Common myeloid progenitor, CD34-positive (primary cell): ENCODE results near the gene NUDC. TPM values are rescaled to one million over a fixed set of nuclear protein-coding genes. Genes with fewer than 3 reads are reported as not detected.
A peak's percentile ranks its signal among the peaks of the same experiment; 100 is the strongest.
"Not testable (repeated sequence)": the region's sequence is repeated elsewhere in the genome, so short reads cannot be mapped to it uniquely, and the experiment has no call there.

Experiments
- CTCF ChIA-PET: fragments of 350-600 bp; sonication (Branson Sonifier 250); formaldehyde crosslinking; loops from one replicate; lab custom pipeline; 2021; ENCODE audit warnings: antibody characterized with exemption; lab: Charles Lee
- POLR2A ChIA-PET: fragments of 350-600 bp; sonication (Branson Sonifier 250); formaldehyde crosslinking; loops from one replicate; lab custom pipeline; 2021; ENCODE audit warnings: antibody characterized with exemption; lab: Charles Lee
- DNase-seq, 3 donors: peaks; one replicate each; pipeline versions ENCODE4 v3.0.0 to v3.0.0-alpha.2; 2013
- H3K27ac ChIP-seq, 2 experiments: 1 replicate in 1 of 2; 2 replicates in 1 of 2; pipeline ENCODE4 v1.7.0; 2013; ENCODE audit warnings: inconsistent platforms in 2 of 2, low read length in 2 of 2, mild to moderate bottlenecking in 2 of 2, low read depth in 1 of 2, moderate library complexity in 1 of 2; ENCODE audit not compliant: severe bottlenecking in 2 of 2, insufficient read depth in 1 of 2, poor library complexity in 1 of 2
- H3K27me3 ChIP-seq, 5 experiments: replicated peaks in 2 of 5; 1 replicate in 3 of 5; 2 replicates in 2 of 5; pipeline versions ENCODE4 v1.6.1 to v1.7.0; 2013; ENCODE audit warnings: low read length in 4 of 5, mild to moderate bottlenecking in 2 of 5, moderate library complexity in 2 of 5, inconsistent platforms in 1 of 5; ENCODE audit not compliant: insufficient read depth in 5 of 5, control insufficient read depth in 4 of 5
- H3K36me3 ChIP-seq, 4 experiments: 1 replicate in 2 of 4; 2 replicates in 2 of 4; pipeline versions ENCODE4 v1.6.1 to v1.7.0; 2013; ENCODE audit warnings: low read length in 3 of 4, control low read depth in 1 of 4, mild to moderate bottlenecking in 1 of 4; ENCODE audit not compliant: control insufficient read depth in 4 of 4, insufficient read depth in 4 of 4
- H3K4me1 ChIP-seq, 4 experiments: 1 replicate in 3 of 4; 2 replicates in 1 of 4; pipeline versions ENCODE4 v1.6.1 to v1.7.1; 2013; ENCODE audit warnings: low read length in 3 of 4, mild to moderate bottlenecking in 3 of 4, control low read depth in 1 of 4, inconsistent platforms in 1 of 4, moderate library complexity in 1 of 4; ENCODE audit not compliant: control insufficient read depth in 4 of 4, insufficient read depth in 4 of 4; ENCODE audit errors: control extremely low read depth in 1 of 4
- H3K4me3 ChIP-seq, 7 experiments: 1 replicate in 4 of 7; 2 replicates in 3 of 7; pipeline versions ENCODE4 v1.5.1 to v1.7.0; 2013; ENCODE audit warnings: mild to moderate bottlenecking in 7 of 7, low read length in 6 of 7, moderate library complexity in 6 of 7, inconsistent platforms in 2 of 7, low read depth in 2 of 7, control low read depth in 1 of 7; ENCODE audit not compliant: insufficient read depth in 4 of 7, control insufficient read depth in 1 of 7; ENCODE audit errors: extremely low read depth in 1 of 7
- H3K9me3 ChIP-seq, 5 experiments: 1 replicate in 4 of 5; 2 replicates in 1 of 5; pipeline versions ENCODE4 v1.6.1 to v1.7.1; 2013; ENCODE audit warnings: low read length in 4 of 5, mild to moderate bottlenecking in 2 of 5, inconsistent platforms in 1 of 5, low read depth in 1 of 5, moderate library complexity in 1 of 5; ENCODE audit not compliant: control insufficient read depth in 4 of 5, insufficient read depth in 2 of 5; ENCODE audit errors: control extremely low read depth in 1 of 5
- WGBS: methylation state at CpG from one replicate; pipeline ENCODE4 v1.1.5; 2013; ENCODE audit not compliant: insufficient coverage; 5-methylcytosine and 5-hydroxymethylcytosine counted together
- polyA plus RNA-seq: library from polyadenylated mRNA; unstranded; fragments of 120-200 nt; gene quantifications from one replicate; pipeline ENCODE4 v1.2.1, GENCODE V29; 2013

The NUDC gene
- polyA plus RNA-seq: 58.2 TPM

GRCh38 chr1:26921540-26922430 lies at the start of gene NUDC:
TSS of gene NUDC (plus strand) at chr1:26921743. CDS start at chr1:26921849, 106 bp downstream.
- Histone ChIP-seq H3K27ac (peak within 1 kb of the TSS; percentile 80 to 90), H3K27me3 (no peaks in the 10 kb centered on the region), H3K4me3 (peak within 1 kb of the TSS; percentile 58 to 87 (median 75)), H3K36me3 (peaks cover 8 to 21% (median 17%) of the 10 kb centered on the region in 4 experiments), H3K4me1 (peaks cover 5 to 21% (median 16%) of the 10 kb centered on the region in 4 experiments), H3K9me3 (no peaks in the 10 kb centered on the region)
- WGBS: 0% methylated on average over 77 of the region's 83 CpGs
- CTCF ChIA-PET: interaction anchor here (1.2 kb wide), 1 partner anchor 13 kb away, joined by 4 read pairs; no protein-coding TSS in a partner anchor
- POLR2A ChIA-PET: interaction anchor here (0.8 kb wide), 1 partner anchor 22 kb away, joined by 3 read pairs; no protein-coding TSS in a partner anchor
- peak; percentile 96 to 98 (median 98) for DNase-seq

- H3K9me3 ChIP-seq, DNase-seq, H3K4me3 ChIP-seq, H3K27ac ChIP-seq, POLR2A ChIA-PET, H3K4me1 ChIP-seq, H3K27me3 ChIP-seq: not testable (repeated sequence)
- CTCF ChIA-PET: interaction anchor here (1.2 to 5.3 kb wide), 4 partner anchors 13 to 83 kb away, joined by 3 to 27 read pairs (median 8); no protein-coding TSS in a partner anchor
- WGBS: no CpG with 5 or more reads among the region's 2 CpGs
- H3K36me3 ChIP-seq: peaks cover 0 to 19% (median 11%) of the 10 kb centered on the region in 4 experiments
Measured at GRCh38 chr1:26873097-26873496, 48.4 kb upstream of the NUDC start.

- H3K27ac ChIP-seq: no peak overlapping the region
- H3K9me3 ChIP-seq: no peaks in the 10 kb centered on the region
- H3K4me1 ChIP-seq: no peaks in the 10 kb centered on the region
- 95% methylated on average over 4 of the region's 4 CpGs for WGBS
- CTCF ChIA-PET: interaction anchor here (1.3 to 1.6 kb wide), 2 partner anchors 11 to 275 kb away, joined by 4 to 6 read pairs; no protein-coding TSS in a partner anchor
- no peak overlapping the region for H3K4me3 ChIP-seq
- POLR2A ChIA-PET: no interaction called here
- H3K36me3 ChIP-seq: peaks cover 0 to 30% (median 22%) of the 10 kb centered on the region in 4 experiments
- no peak for DNase-seq
- no peaks in the 10 kb centered on the region for H3K27me3 ChIP-seq
Measured at GRCh38 chr1:26874896-26875295, 46.6 kb upstream of the NUDC start.

GRCh38 chr1:26877326-26877725 lies 44.2 kb upstream of the NUDC start:
- H3K27me3 ChIP-seq: no peaks in the 10 kb centered on the region
- ChIA-PET CTCF (interaction anchor here (1.0 to 7.6 kb wide), 7 partner anchors 10 to 275 kb away, joined by 3 to 56 read pairs (median 5); partner anchors contain the start of gene SFN), POLR2A (interaction anchor here (1.7 kb wide), 1 partner anchor 13 kb away, joined by 4 read pairs; the partner anchor contains the start of gene GPN2)
- no peak overlapping the region for H3K27ac ChIP-seq
- DNase-seq: no peak
- H3K4me3 ChIP-seq: no peak overlapping the region
- H3K9me3 ChIP-seq: no peaks in the 10 kb centered on the region
- H3K4me1 ChIP-seq: no peaks in the 10 kb centered on the region
- peaks cover 0 to 52% (median 35%) of the 10 kb centered on the region in 4 experiments for H3K36me3 ChIP-seq
- WGBS: 100% methylated on average over 1 of the region's 2 CpGs

- CTCF ChIA-PET: interaction anchor here (1.1 to 7.6 kb wide), 8 partner anchors 20 to 281 kb away, joined by 3 to 56 read pairs (median 10); partner anchors contain the start of gene SFN
- no peak for DNase-seq
- POLR2A ChIA-PET: no interaction called here
Measured at GRCh38 chr1:26879793-26880192, 41.8 kb upstream of the NUDC start.

GRCh38 chr1:26881611-26882010 lies 39.9 kb upstream of the NUDC start:
- ChIA-PET CTCF (interaction anchor here (1.0 to 7.6 kb wide), 11 partner anchors 10 to 283 kb away, joined by 3 to 56 read pairs (median 8); partner anchors contain the start of gene SFN), POLR2A (interaction anchor here (0.7 kb wide), 1 partner anchor 10 kb away, joined by 3 read pairs; no protein-coding TSS in a partner anchor)
- H3K27me3 ChIP-seq, DNase-seq, H3K4me1 ChIP-seq, H3K27ac ChIP-seq, H3K4me3 ChIP-seq, H3K9me3 ChIP-seq: not testable (repeated sequence)
- 100% methylated on average over 5 of the region's 6 CpGs for WGBS
- peaks cover 20 to 82% (median 54%) of the 10 kb centered on the region in 4 experiments for H3K36me3 ChIP-seq

More at GRCh38 chr1:26879793-26880192, 41.8 kb upstream of the NUDC start:
- Histone ChIP-seq H3K27ac (no peak overlapping the region), H3K27me3 (no peaks in the 10 kb centered on the region), H3K4me3 (no peak overlapping the region), H3K9me3 (no peaks in the 10 kb centered on the region), H3K4me1 (no peaks in the 10 kb centered on the region), H3K36me3 (peaks cover 13 to 76% (median 47%) of the 10 kb centered on the region in 4 experiments)
- 80% methylated on average over 1 of the region's 4 CpGs for WGBS
